SK-N-SH (cell line): ENCODE measurements around the gene COL26A1. TPM values are rescaled to one million over a fixed set of nuclear protein-coding genes. Genes with fewer than 3 reads are reported as not detected.

ENCODE experiments used
- CTCF ChIA-PET: fragments of 300-600, 350-600 bp; formaldehyde crosslinking; extraction: SDS; loops from one replicate; lab custom pipeline; 2021; lab: Yijun Ruan, JAX
- POLR2A ChIA-PET: fragments of 350-600 bp; sonication (Branson Sonifier 250); formaldehyde crosslinking; extraction: SDS; loops from one replicate; lab custom pipeline; 2020; ENCODE audit warnings: antibody characterized with exemption, inconsistent platforms; lab: Yijun Ruan, JAX
- DNase-seq: peaks from one replicate; pipeline ENCODE4 v3.0.0; 2012
- H2AFZ ChIP-seq: fragments of 200-600 bp; sonication (generic); 2 replicates; pipeline ENCODE4 v1.8.1; 2016; ENCODE audit warnings: antibody characterized with exemption, mild to moderate bottlenecking, low read depth
- H3F3A ChIP-seq: fragments of 200-600 bp; sonication (generic); replicated peaks from 2 replicates; pipeline ENCODE3; 2016; ENCODE audit warnings: antibody characterized with exemption, mild to moderate bottlenecking; ENCODE audit not compliant: insufficient read depth
- H3K27ac ChIP-seq, 2 experiments: fragments of 200-500 bp in 1 of 2; fragments of 200-600 bp in 1 of 2; sonication (Bioruptor generic) in 1 of 2; sonication (generic), shearing (Covaris generic) in 1 of 2; 2 replicates each; pipeline versions ENCODE4 v1.5.1 to v1.6.1; 2014 to 2016; ENCODE audit warnings: low read depth in 2 of 2, inconsistent platforms in 1 of 2, low read length in 1 of 2, mild to moderate bottlenecking in 1 of 2, mixed read lengths in 1 of 2
- H3K27me3 ChIP-seq: fragments of 200-600 bp; sonication (generic), shearing (Covaris generic); 2 replicates; pipeline ENCODE4 v1.6.1; 2016; ENCODE audit warnings: mixed run types; ENCODE audit not compliant: insufficient read depth
- H3K36me3 ChIP-seq, 2 experiments: fragments of 200-500 bp in 1 of 2; fragments of 200-600 bp in 1 of 2; sonication (Bioruptor generic) in 1 of 2; sonication (generic) in 1 of 2; replicated peaks in 1 of 2; 2 replicates each; pipeline versions ENCODE3 to v1.5.1; 2014 to 2016; ENCODE audit warnings: low read length in 1 of 2, mild to moderate bottlenecking in 1 of 2; ENCODE audit not compliant: insufficient read depth in 2 of 2, control insufficient read depth in 1 of 2
- H3K4me1 ChIP-seq, 2 experiments: fragments of 200-500 bp in 1 of 2; fragments of 200-600 bp in 1 of 2; sonication (Bioruptor generic) in 1 of 2; sonication (generic), shearing (Covaris generic) in 1 of 2; 2 replicates each; pipeline versions ENCODE4 v1.5.1 to v1.6.1; 2014 to 2016; ENCODE audit warnings: low read depth in 1 of 2, low read length in 1 of 2, mixed run types in 1 of 2; ENCODE audit not compliant: insufficient read depth in 2 of 2, control insufficient read depth in 1 of 2
- H3K4me2 ChIP-seq: fragments of 200-600 bp; sonication (generic), shearing (Covaris generic); 2 replicates; pipeline ENCODE4 v1.6.1; 2017; ENCODE audit warnings: mixed run types
- H3K4me3 ChIP-seq, 2 experiments: fragments of 200-500 bp in 1 of 2; fragments of 200-600 bp in 1 of 2; sonication (Bioruptor generic) in 1 of 2; sonication (generic), shearing (Covaris generic) in 1 of 2; 2 replicates each; pipeline versions ENCODE4 v1.5.1 to v1.8.1; 2014 to 2016; ENCODE audit warnings: low read depth in 2 of 2, inconsistent platforms in 1 of 2, low read length in 1 of 2, mild to moderate bottlenecking in 1 of 2, mixed read lengths in 1 of 2, moderate library complexity in 1 of 2
- H3K79me2 ChIP-seq: fragments of 200-600 bp; sonication (generic); 2 replicates; pipeline ENCODE4 v1.8.1; 2017; ENCODE audit warnings: mild to moderate bottlenecking; ENCODE audit not compliant: insufficient read depth
- H3K9ac ChIP-seq: fragments of 200-600 bp; sonication (generic); 2 replicates; pipeline ENCODE4 v1.6.1; 2017; ENCODE audit warnings: mixed run types
- H3K9me2 ChIP-seq: fragments of 200-600 bp; sonication (generic); 2 replicates; pipeline ENCODE4 v1.6.1; 2017; ENCODE audit warnings: mixed run types
- H3K9me3 ChIP-seq: fragments of 200-600 bp; sonication (generic); 2 replicates; pipeline ENCODE4 v1.6.1; 2017; ENCODE audit warnings: mixed run types, mild to moderate bottlenecking, moderate library complexity
- H4K20me1 ChIP-seq: fragments of 200-600 bp; sonication (generic); 2 replicates; pipeline ENCODE4 v1.6.1; 2017; ENCODE audit warnings: mild to moderate bottlenecking, mixed run types; ENCODE audit not compliant: insufficient read depth
- ELF1 ChIP-seq: IDR thresholded peaks from 2 replicates; pipeline ENCODE4 v1.4.0; 2012
- EP300 ChIP-seq, 2 experiments: IDR thresholded peaks; 2 replicates each; pipeline versions ENCODE4 v1.4.0 to v1.6.1; 2012; ENCODE audit warnings: borderline replicate concordance in 1 of 2, low read depth in 1 of 2, low read length in 1 of 2
- EZH2phosphoT487 ChIP-seq: fragments of 200-600 bp; sonication (generic); IDR thresholded peaks from 2 replicates; pipeline ENCODE4 v1.6.1; 2017; ENCODE audit warnings: low read depth, mixed run types, mild to moderate bottlenecking, antibody characterized with exemption, moderate library complexity, borderline replicate concordance
- FOXM1 ChIP-seq: IDR thresholded peaks from 2 replicates; pipeline ENCODE4 v1.4.0; 2012; ENCODE audit warnings: low read depth, mild to moderate bottlenecking
- GABPA ChIP-seq: IDR thresholded peaks from 2 replicates; pipeline ENCODE4 v1.4.0; 2012; ENCODE audit warnings: low read depth, mild to moderate bottlenecking
- JUND ChIP-seq: IDR thresholded peaks from 2 replicates; pipeline ENCODE4 v1.4.0; 2012
- POLR2AphosphoS5 ChIP-seq: IDR thresholded peaks from 2 replicates; pipeline ENCODE4 v1.6.1; 2012; ENCODE audit warnings: low read depth, low read length
- RFX5 ChIP-seq: IDR thresholded peaks from 2 replicates; pipeline ENCODE4 v1.6.1; 2012; ENCODE audit warnings: mild to moderate bottlenecking, improper control_type of control experiment, low read length
- RXRA ChIP-seq: IDR thresholded peaks from 2 replicates; pipeline ENCODE4 v1.4.0; 2012; ENCODE audit warnings: low read depth, mild to moderate bottlenecking, borderline replicate concordance
- TCF12 ChIP-seq: IDR thresholded peaks from 2 replicates; pipeline ENCODE4 v1.4.0; 2012
- YY1 ChIP-seq: IDR thresholded peaks from 2 replicates; pipeline ENCODE4 v1.4.0; 2012; ENCODE audit warnings: low read depth, mild to moderate bottlenecking
- ZBTB33 ChIP-seq: IDR thresholded peaks from 2 replicates; pipeline ENCODE4 v1.4.0; 2012; ENCODE audit warnings: low read depth, borderline replicate concordance
- WGBS: methylation state at CpG from one replicate; pipeline ENCODE4 v1.1.6; 2017; ENCODE audit warnings: low lambda C conversion rate; 5-methylcytosine and 5-hydroxymethylcytosine counted together
- polyA plus RNA-seq, 3 experiments: library from polyadenylated mRNA; depleted of rRNA; stranded (reverse); fragments of >200 nt; gene quantifications; 2 replicates each; pipeline ENCODE4 v1.2.3, GENCODE V29; 2012
- TF ChIP-seq, protein P1 (sequence below): IDR thresholded peaks from 2 replicates; pipeline ENCODE4 v1.6.1; 2012; ENCODE audit warnings: mild to moderate bottlenecking, low read depth, low read length, moderate library complexity
- TF ChIP-seq, protein P2 (sequence below): fragments of 150-350 bp; IDR thresholded peaks from 2 replicates; pipeline ENCODE4 v1.6.1; 2017; ENCODE audit warnings: antibody characterized with exemption, low read length, low read depth, borderline replicate concordance

COL26A1 gene
- polyA plus RNA-seq, 1 of the 3 experiments (the other 2 are of a cell fraction), result 0.05 TPM

- Histone ChIP-seq H3K9me2 (no peaks in the 10 kb centered on the region), H3K27ac (no peak overlapping the region), H3K4me2 (no peak overlapping the region), H3K4me3 (no peak overlapping the region), H2AFZ (no peak overlapping the region), H3K9me3 (no peaks in the 10 kb centered on the region), H3K9ac (no peak overlapping the region), H3K27me3 (no peaks in the 10 kb centered on the region), H3F3A (no peaks in the 10 kb centered on the region), H3K4me1 (no peaks in the 10 kb centered on the region; a peak in 1 of 4 replicates), H3K36me3 (no peaks in the 10 kb centered on the region)
- ChIA-PET POLR2A (no interaction called here), CTCF (interaction anchor here (1.0 to 7.7 kb wide), 5 partner anchors 11 to 724 kb away, joined by 3 to 119 read pairs (median 4); partner anchors contain the start of gene CUX1)
- WGBS, result 75% methylated on average over 14 of the region's 14 CpGs
- DNase-seq, result peak; percentile 24
- TF ChIP-seq EZH2phosphoT487 (no peak), RXRA (no peak), ZBTB33 (no peak), EP300 (IDR thresholded peaks at IDR 0.05; ENCODE audit: borderline replicate concordance in 1 of 2, low read depth in 1 of 2, low read length in 1 of 2) (no peak), YY1 (no peak), JUND (no peak), ELF1 (no peak), GABPA (no peak), POLR2AphosphoS5 (no peak), TCF12 (no peak), RFX5 (no peak), FOXM1 (no peak)
- TF ChIP-seq, protein P1, sequence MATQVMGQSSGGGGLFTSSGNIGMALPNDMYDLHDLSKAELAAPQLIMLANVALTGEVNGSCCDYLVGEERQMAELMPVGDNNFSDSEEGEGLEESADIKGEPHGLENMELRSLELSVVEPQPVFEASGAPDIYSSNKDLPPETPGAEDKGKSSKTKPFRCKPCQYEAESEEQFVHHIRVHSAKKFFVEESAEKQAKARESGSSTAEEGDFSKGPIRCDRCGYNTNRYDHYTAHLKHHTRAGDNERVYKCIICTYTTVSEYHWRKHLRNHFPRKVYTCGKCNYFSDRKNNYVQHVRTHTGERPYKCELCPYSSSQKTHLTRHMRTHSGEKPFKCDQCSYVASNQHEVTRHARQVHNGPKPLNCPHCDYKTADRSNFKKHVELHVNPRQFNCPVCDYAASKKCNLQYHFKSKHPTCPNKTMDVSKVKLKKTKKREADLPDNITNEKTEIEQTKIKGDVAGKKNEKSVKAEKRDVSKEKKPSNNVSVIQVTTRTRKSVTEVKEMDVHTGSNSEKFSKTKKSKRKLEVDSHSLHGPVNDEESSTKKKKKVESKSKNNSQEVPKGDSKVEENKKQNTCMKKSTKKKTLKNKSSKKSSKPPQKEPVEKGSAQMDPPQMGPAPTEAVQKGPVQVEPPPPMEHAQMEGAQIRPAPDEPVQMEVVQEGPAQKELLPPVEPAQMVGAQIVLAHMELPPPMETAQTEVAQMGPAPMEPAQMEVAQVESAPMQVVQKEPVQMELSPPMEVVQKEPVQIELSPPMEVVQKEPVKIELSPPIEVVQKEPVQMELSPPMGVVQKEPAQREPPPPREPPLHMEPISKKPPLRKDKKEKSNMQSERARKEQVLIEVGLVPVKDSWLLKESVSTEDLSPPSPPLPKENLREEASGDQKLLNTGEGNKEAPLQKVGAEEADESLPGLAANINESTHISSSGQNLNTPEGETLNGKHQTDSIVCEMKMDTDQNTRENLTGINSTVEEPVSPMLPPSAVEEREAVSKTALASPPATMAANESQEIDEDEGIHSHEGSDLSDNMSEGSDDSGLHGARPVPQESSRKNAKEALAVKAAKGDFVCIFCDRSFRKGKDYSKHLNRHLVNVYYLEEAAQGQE, result no peak
- TF ChIP-seq, protein P2, sequence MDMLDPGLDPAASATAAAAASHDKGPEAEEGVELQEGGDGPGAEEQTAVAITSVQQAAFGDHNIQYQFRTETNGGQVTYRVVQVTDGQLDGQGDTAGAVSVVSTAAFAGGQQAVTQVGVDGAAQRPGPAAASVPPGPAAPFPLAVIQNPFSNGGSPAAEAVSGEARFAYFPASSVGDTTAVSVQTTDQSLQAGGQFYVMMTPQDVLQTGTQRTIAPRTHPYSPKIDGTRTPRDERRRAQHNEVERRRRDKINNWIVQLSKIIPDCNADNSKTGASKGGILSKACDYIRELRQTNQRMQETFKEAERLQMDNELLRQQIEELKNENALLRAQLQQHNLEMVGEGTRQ, result no peak
- TF ChIP-seq, all 33 proteins: peak for 0
- Histone ChIP-seq H3K79me2 (no peaks in the 10 kb centered on the region), H4K20me1 (no peaks in the 10 kb centered on the region)
Observed at GRCh38 chr7:101547916-101548661, 185.4 kb downstream of the COL26A1 start.
